Stimulated activated CD8-positive, alpha-beta memory T cell treated with anti-CD3 and anti-CD28 coated beads, Interleukin-7, amount 100 ng/mL, for 48 hours (primary cell): Measurements from ENCODE around the gene FNDC3B.

Experiments
- DNase-seq, 2 donors: peaks; one replicate each; pipeline ENCODE4 v3.0.0-alpha.2; 2020; ENCODE audit warnings: low read depth in 1 of 2; ENCODE audit errors: extremely low read depth in 1 of 2

Gene FNDC3B

DNA sequence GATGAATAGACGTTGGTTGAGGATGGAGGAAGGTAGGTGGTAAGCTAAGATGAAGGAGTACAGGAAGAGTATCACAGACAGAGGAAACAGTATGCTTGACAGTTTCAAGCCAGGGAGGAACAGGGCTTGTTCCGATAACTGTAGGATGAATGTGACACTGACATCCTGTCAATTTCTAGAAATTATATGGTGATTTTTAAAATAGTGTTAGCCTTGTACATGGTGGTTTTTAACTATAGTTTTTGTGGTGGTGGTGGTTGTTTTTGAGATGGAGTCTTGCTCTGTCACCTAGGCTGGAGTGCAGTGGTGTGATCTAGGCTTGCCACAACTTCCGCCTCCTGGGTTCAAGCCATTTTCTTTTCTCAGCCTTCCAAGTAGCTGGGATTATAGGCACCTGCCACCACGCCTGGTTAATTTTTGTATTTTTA, 92.8 kb downstream of the FNDC3B start:
- no peak for DNase-seq

DNA sequence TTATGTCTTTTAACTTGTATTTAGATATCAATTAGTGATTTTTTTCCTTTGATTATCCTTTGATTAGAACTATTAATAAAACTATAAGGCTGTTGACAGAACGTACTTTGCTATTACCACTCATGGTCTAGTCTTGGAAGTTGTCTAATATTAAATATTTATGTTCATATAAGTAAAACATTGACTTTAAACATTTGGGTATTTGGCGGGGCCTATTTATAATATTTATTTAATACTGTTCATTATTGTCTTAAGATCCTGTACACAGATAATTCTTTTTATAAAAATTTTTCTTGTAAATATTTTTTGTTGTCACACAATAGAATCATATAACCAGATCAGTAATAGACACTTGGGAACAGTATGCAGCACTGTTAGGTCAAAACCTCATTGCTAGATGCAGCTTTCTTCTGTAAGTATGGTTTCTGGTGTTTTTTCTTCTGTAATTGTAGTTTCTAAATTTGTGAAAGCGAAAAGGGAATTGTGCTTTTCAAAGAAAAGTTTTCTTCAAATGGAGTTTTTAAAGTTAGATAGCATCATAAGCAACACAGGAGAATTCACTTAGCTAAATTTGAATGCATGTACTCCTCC, 93.4 kb downstream of the FNDC3B start:
- no peak for DNase-seq

DNA sequence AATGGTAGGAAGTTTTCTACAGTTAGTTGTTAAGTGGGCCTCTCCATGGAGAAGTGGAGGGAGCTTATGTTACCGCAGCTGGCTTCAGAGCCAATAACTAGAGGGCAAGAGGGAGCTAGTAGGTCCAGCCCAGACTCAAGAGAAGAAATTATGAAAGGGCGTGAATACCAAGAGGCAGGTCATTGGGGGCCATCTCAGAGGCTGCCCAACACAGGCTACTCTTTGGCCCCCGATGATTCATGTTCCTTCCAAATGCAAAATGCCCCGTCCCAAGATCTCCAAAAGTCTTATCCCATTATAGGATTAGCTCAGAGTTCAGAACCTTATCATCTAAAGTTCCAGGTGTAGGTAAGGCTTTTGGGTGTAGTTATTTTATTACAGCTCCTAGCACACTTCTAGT, 94.5 kb downstream of the FNDC3B start:
- no peak for DNase-seq

- DNase-seq = no peak
Measured at GRCh38 chr3:172134352-172134751, 95.0 kb downstream of the FNDC3B start.

- DNase-seq = no peak
Measured at GRCh38 chr3:172135185-172135584, 95.8 kb downstream of the FNDC3B start.

DNA sequence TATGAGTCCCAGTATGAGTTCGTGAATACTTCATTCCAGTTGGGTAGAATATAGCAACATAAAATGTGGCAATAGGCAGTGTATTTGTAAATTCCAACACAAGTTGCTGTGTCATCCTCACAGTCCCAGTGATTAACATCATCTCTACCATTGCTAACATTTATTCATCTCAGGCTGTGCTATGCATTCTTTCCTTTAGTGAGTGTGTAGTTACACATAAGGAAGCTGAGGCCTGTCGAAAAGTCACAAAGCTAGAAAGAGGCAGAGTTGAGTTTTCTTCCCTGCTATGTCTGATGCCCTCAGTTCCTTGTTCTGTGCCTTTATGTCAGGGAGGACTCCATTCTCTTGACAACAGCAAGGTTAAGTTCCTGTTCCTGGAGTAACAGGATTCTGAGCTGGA, 96.4 kb downstream of the FNDC3B start:
- no peak for DNase-seq

DNA sequence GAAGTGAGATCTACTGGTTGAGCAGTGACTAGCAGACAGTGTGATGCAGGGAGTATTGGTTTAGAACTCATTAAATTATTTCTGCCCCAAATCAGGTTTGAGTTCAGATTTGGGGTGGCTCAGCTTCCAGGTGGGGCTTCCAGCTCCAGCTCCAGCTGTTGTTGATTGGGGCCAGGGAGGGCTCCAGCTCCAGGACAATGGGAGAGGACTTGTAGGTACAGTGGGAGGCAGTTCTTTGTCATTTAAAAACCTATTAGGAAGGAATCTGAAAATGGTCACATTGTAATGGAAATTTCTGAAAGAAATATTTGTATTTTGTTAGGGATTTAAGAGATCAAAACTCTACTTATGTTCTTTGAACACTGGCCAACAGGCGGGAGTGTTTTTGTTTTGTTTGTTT, 97.0 kb downstream of the FNDC3B start:
- no peak for DNase-seq

- no peak for DNase-seq
Measured at GRCh38 chr3:172137287-172138192, 98.2 kb downstream of the FNDC3B start.

- no peak for DNase-seq
Measured at GRCh38 chr3:172138193-172138537, 98.8 kb downstream of the FNDC3B start.

- DNase-seq = no peak
Measured at GRCh38 chr3:172138792-172139507, 99.6 kb downstream of the FNDC3B start.

GRCh38 chr3:172139528-172140276, 100.3 kb downstream of the FNDC3B start:
- no peak for DNase-seq

- no peak for DNase-seq
Measured at GRCh38 chr3:172140499-172141391, 101.4 kb downstream of the FNDC3B start.

DNA sequence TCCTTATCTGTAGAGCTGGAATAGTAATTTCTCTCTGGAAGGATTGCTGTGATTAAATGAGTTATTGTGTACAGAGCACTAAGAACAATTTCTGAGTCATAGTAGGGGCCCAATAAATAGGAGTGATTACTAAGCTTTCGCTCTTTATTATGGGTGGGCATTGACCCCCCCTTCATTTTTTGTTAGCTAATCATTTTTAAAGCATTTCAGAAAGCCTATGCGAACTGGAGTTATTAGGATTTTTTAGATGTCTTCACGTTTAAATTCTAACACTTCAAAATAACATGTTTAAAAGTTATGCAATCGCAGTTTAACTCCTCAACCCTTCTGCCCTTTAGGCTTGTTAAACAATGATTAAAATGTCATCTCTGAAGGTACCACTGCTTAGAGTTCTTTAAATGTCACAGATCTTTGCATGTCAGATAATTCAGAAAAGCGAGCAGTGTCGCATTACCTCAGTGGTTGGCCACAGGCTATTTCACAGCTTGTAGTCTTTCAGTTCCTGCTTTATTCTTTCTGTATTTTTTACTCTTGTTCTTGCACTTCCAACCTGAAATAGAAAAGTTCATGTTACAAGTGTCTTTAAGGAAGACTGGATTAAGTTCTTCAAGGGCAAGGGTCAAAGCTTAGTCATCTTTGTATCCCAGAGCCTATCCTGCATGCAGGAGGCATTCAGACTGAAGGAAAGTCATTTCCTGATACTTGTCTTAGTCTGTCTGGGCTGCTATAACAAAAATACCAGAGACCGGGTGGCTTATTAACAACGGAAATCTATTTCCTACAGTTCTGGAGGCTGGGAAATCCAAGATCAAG, 102.9 kb downstream of the FNDC3B start:
- DNase-seq = no peak

DNA sequence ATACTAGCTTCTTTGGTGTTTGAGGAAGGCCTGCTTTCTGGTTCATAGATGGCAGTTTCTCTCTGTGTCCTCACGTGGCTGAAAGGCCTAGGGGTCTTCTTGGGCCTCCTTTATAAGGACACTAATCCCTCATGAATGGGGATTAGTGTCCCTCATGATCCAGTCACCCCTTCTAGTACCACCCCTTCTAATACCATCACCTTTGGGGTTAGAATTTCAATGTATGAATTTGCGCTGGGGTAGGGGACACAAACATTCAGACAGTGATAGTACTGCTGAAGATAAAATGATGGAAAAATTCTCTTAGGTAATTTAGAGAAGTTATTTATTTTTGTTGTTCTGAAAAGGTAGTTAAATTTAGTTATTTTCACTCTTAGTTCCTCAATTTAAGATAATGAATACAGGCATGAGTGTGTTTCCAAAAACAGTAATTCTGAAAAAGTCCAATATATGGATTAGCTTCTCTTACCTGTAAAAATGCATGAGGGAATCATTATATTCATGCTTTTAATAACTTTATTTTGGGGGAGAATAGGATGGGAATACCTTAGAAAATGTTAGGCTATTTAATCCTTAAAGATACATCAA, 103.6 kb downstream of the FNDC3B start:
- no peak for DNase-seq

DNA sequence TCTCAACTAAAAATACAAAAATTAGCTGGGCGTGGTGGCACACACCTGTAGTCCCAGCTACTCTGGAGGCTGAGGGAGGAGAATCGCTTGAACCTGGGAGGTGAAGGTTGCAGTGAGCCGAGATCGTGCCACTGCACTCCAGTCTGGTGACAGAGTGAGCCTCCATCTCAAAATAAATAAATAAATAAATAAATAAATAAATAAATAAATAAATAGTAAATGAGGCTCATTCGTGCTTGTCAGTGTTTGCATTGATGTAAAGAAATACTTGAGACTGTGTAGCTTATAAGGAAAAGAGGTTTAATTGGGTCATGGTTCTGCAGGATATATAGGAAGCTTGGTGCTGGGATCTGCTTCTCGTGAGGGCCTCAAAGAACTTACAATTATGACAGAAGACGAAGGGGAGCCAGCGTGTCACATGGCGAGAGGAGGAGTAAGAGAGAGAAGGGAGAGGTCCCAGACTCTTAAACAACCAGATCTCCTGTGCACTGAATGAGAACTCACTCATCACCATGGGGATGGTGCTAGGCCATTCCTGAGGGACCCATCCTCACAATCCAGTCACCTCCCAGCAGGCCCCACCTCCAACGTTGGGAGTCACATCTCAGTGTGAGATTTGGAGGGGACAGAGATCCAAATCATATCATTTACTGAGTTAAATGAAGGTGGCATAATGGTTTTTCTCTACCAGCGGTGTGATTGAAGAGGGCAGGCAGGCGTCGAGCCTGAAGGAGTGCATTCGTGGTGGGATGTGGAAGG, 104.5 kb downstream of the FNDC3B start:
- no peak for DNase-seq

GRCh38 chr3:172144601-172145000, 105.2 kb downstream of the FNDC3B start:
- DNase-seq = no peak

DNA sequence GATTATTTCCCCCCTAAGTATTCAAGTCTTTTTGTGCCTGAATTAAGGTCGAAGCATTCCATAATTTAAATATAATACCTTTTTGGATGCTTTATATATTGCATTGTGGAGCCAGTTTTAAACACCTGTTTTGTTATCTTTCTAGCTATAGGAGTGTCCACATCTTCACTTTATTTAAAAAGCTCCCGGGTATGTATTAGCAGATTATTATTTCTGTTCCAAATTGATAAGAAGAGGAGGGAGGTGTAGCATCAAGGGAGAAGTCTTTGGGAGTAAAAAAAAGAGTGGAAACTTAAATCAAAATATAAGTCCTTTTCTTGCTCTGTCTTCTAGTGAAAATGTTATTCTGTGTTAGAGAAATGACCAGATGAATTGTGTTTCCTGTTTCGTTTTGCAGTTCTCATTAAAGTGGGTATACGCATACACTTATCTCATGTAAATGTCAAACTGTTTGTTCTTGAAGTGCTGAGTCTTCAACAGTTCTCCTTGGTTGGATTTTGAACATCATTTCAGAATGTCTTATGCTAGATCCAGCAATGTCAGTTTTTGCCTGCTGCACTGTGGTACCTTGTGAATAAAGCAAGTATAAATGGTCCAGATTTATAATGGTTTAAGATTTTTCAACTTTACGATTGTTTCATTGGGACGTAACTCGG, 105.8 kb downstream of the FNDC3B start:
- no peak for DNase-seq

- DNase-seq = no peak
Measured at GRCh38 chr3:172146349-172146748, 107.0 kb downstream of the FNDC3B start.
